SK-N-SH treated with all-trans-retinoic acid at 6 μM for 48 hours (cell line): ENCODE data around the gene TRIM72.

ENCODE experiments used
- PPARA ChIP-seq: fragments of 250-450 bp; sonication (Bioruptor Pico); IDR thresholded peaks from 2 replicates; pipeline ENCODE4 v1.5.0; 2020; ENCODE audit warnings: mild to moderate bottlenecking, borderline replicate concordance
- RARB ChIP-seq: fragments of 250-450 bp; sonication (Bioruptor Pico); IDR thresholded peaks from 2 replicates; pipeline ENCODE4 v1.8.0; 2021; ENCODE audit warnings: mild to moderate bottlenecking, moderate library complexity
- TCF4 ChIP-seq: fragments of 250-450 bp; sonication (Bioruptor Pico); IDR thresholded peaks from 2 replicates; pipeline ENCODE4 v1.8.0; 2021; ENCODE audit warnings: mild to moderate bottlenecking, moderate library complexity, borderline replicate concordance
- TOX ChIP-seq: fragments of 250-450 bp; sonication (Bioruptor Pico); IDR thresholded peaks from 2 replicates; pipeline ENCODE4 v1.8.0; 2021; ENCODE audit warnings: mild to moderate bottlenecking, moderate library complexity, borderline replicate concordance
- ZC3H10 ChIP-seq: fragments of 250-450 bp; sonication (Bioruptor Pico); IDR thresholded peaks from 2 replicates; pipeline ENCODE4 v1.5.1; 2021; ENCODE audit warnings: mild to moderate bottlenecking, moderate library complexity
- ZFP3 ChIP-seq: fragments of 250-450 bp; sonication (Bioruptor Pico); IDR thresholded peaks from 2 replicates; pipeline ENCODE4 v1.5.0; 2020; ENCODE audit warnings: mild to moderate bottlenecking, moderate library complexity
- ZFP30 ChIP-seq: fragments of 450-650 bp; formaldehyde crosslinking; IDR thresholded peaks from 2 replicates; pipeline ENCODE4 v1.5.0; 2022; ENCODE audit warnings: mild to moderate bottlenecking, moderate library complexity
- TF ChIP-seq, protein P1 (sequence below): fragments of 250-450 bp; sonication (Bioruptor Pico); IDR thresholded peaks from 2 replicates; pipeline ENCODE4 v1.8.0; 2020; ENCODE audit warnings: mild to moderate bottlenecking, moderate library complexity, borderline replicate concordance
- TF ChIP-seq, protein P2 (sequence below): fragments of 250-450 bp; sonication (Bioruptor Pico); IDR thresholded peaks from 2 replicates; pipeline ENCODE4 v1.5.1; 2020; ENCODE audit warnings: low read depth, mild to moderate bottlenecking, moderate library complexity
- TF ChIP-seq, protein P3 (sequence below): fragments of 250-450 bp; sonication (Bioruptor Pico); IDR thresholded peaks from 2 replicates; pipeline ENCODE4 v1.5.0; 2020; ENCODE audit warnings: mild to moderate bottlenecking, moderate library complexity
- TF ChIP-seq, protein P4 (sequence below): fragments of 250-450 bp; sonication (Bioruptor Pico); IDR thresholded peaks from 2 replicates; pipeline ENCODE4 v1.8.0; 2021; ENCODE audit warnings: low read depth, mild to moderate bottlenecking, moderate library complexity, borderline replicate concordance

DNA sequence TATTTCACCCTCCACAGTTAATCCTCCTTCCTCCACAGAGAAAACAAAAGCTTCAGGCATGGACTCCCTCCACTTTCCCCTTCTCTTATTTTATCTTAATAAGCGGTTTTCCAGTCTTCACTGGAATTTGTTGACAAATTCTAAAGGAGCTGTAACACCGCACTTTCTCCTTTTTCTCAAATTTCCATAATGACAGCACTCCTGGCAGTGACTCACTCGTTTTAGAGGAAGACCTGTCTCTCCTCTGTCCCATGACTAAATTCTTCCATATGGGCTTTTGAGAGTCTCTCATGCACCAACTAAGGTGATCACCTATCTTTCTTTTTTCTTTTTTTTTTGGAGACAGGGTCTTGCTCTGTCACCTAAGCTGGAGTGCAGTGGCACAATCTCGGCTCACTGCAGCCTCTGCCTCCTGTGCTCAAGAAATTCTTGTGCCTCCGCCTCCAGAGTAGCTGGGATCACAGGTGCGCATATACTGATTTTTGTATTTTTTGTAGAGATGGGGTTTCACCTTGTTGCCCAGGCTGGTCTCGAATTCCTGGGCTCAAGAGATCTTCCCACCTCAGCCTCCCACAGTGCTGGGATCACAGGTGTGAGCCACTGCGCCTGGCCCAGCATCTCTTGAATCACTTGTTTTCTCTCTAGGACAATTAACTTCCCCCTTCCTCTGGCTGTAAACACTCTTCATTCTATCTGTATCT is 53.6 kb downstream of the TRIM72 start:
- TF ChIP-seq ZFP30 (CRISPR knock-in tag) = no peak
- TF ChIP-seq, protein P1, sequence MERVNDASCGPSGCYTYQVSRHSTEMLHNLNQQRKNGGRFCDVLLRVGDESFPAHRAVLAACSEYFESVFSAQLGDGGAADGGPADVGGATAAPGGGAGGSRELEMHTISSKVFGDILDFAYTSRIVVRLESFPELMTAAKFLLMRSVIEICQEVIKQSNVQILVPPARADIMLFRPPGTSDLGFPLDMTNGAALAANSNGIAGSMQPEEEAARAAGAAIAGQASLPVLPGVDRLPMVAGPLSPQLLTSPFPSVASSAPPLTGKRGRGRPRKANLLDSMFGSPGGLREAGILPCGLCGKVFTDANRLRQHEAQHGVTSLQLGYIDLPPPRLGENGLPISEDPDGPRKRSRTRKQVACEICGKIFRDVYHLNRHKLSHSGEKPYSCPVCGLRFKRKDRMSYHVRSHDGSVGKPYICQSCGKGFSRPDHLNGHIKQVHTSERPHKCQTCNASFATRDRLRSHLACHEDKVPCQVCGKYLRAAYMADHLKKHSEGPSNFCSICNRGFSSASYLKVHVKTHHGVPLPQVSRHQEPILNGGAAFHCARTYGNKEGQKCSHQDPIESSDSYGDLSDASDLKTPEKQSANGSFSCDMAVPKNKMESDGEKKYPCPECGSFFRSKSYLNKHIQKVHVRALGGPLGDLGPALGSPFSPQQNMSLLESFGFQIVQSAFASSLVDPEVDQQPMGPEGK (CRISPR knock-in tag) = no peak
- TF ChIP-seq, protein P2, sequence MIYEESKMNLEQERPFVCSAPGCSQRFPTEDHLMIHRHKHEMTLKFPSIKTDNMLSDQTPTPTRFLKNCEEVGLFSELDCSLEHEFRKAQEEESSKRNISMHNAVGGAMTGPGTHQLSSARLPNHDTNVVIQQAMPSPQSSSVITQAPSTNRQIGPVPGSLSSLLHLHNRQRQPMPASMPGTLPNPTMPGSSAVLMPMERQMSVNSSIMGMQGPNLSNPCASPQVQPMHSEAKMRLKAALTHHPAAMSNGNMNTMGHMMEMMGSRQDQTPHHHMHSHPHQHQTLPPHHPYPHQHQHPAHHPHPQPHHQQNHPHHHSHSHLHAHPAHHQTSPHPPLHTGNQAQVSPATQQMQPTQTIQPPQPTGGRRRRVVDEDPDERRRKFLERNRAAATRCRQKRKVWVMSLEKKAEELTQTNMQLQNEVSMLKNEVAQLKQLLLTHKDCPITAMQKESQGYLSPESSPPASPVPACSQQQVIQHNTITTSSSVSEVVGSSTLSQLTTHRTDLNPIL (CRISPR knock-in tag) = no peak
- no peak for TF ChIP-seq TCF4 (CRISPR knock-in tag)
- no peak for TF ChIP-seq RARB (CRISPR knock-in tag)
- no peak for TF ChIP-seq PPARA (CRISPR knock-in tag)
- no peak for TF ChIP-seq ZFP3 (CRISPR knock-in tag)
- TF ChIP-seq TOX (CRISPR knock-in tag) = no peak
- TF ChIP-seq, protein P3, sequence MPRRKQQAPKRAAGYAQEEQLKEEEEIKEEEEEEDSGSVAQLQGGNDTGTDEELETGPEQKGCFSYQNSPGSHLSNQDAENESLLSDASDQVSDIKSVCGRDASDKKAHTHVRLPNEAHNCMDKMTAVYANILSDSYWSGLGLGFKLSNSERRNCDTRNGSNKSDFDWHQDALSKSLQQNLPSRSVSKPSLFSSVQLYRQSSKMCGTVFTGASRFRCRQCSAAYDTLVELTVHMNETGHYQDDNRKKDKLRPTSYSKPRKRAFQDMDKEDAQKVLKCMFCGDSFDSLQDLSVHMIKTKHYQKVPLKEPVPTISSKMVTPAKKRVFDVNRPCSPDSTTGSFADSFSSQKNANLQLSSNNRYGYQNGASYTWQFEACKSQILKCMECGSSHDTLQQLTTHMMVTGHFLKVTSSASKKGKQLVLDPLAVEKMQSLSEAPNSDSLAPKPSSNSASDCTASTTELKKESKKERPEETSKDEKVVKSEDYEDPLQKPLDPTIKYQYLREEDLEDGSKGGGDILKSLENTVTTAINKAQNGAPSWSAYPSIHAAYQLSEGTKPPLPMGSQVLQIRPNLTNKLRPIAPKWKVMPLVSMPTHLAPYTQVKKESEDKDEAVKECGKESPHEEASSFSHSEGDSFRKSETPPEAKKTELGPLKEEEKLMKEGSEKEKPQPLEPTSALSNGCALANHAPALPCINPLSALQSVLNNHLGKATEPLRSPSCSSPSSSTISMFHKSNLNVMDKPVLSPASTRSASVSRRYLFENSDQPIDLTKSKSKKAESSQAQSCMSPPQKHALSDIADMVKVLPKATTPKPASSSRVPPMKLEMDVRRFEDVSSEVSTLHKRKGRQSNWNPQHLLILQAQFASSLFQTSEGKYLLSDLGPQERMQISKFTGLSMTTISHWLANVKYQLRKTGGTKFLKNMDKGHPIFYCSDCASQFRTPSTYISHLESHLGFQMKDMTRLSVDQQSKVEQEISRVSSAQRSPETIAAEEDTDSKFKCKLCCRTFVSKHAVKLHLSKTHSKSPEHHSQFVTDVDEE (CRISPR knock-in tag) = no peak
- TF ChIP-seq, protein P4, sequence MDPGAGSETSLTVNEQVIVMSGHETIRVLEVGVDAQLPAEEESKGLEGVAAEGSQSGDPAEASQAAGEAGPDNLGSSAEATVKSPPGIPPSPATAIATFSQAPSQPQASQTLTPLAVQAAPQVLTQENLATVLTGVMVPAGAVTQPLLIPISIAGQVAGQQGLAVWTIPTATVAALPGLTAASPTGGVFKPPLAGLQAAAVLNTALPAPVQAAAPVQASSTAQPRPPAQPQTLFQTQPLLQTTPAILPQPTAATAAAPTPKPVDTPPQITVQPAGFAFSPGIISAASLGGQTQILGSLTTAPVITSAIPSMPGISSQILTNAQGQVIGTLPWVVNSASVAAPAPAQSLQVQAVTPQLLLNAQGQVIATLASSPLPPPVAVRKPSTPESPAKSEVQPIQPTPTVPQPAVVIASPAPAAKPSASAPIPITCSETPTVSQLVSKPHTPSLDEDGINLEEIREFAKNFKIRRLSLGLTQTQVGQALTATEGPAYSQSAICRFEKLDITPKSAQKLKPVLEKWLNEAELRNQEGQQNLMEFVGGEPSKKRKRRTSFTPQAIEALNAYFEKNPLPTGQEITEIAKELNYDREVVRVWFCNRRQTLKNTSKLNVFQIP (CRISPR knock-in tag) = no peak
- TF ChIP-seq ZC3H10 (CRISPR knock-in tag) = no peak
